Parathyroid adenoma (tissue), 2 donors: ENCODE data around the gene SPP1.

Experiments used
- H2AFZ ChIP-seq: fragments of 300-600 bp; sonication (generic); one replicate; pipeline ENCODE4 v1.7.0; 2017; ENCODE audit warnings: antibody characterized with exemption, mild to moderate bottlenecking
- H3K27ac ChIP-seq: fragments of 300-600 bp; sonication (generic); one replicate; pipeline ENCODE4 v1.7.0; 2017
- H3K27me3 ChIP-seq: fragments of 300-600 bp; sonication (generic); one replicate; pipeline ENCODE4 v1.7.0; 2017; ENCODE audit warnings: low read length; ENCODE audit not compliant: control insufficient read depth, insufficient read depth
- H3K36me3 ChIP-seq: fragments of 300-600 bp; sonication (generic); one replicate; pipeline ENCODE4 v1.7.0; 2017; ENCODE audit warnings: low read length; ENCODE audit not compliant: control insufficient read depth, insufficient read depth
- H3K4me1 ChIP-seq: fragments of 300-600 bp; sonication (generic); one replicate; pipeline ENCODE4 v1.7.0; 2017; ENCODE audit warnings: control low read depth
- H3K4me2 ChIP-seq: fragments of 300-600 bp; sonication (generic); one replicate; pipeline ENCODE4 v1.7.0; 2017; ENCODE audit warnings: low read length
- H3K4me3 ChIP-seq: fragments of 300-600 bp; sonication (generic); one replicate; pipeline ENCODE4 v1.7.0; 2017; ENCODE audit warnings: low read depth, low read length
- H3K79me2 ChIP-seq: fragments of 300-600 bp; sonication (generic); one replicate; pipeline ENCODE4 v1.7.0; 2017; ENCODE audit warnings: control low read depth
- H3K9ac ChIP-seq: fragments of 300-600 bp; sonication (generic); one replicate; pipeline ENCODE4 v1.7.0; 2017; ENCODE audit warnings: mild to moderate bottlenecking
- H3K9me3 ChIP-seq: fragments of 300-600 bp; sonication (generic); one replicate; pipeline ENCODE4 v1.7.0; 2017; ENCODE audit warnings: low read length; ENCODE audit not compliant: control insufficient read depth
- CTCF ChIP-seq: fragments of 300-600 bp; sonication (generic); IDR thresholded peaks from one replicate; pipeline ENCODE4 v1.7.0; 2017; ENCODE audit warnings: antibody characterized with exemption, mild to moderate bottlenecking
- donor health status: primary hyperparathyroidism.

SPP1 gene

DNA sequence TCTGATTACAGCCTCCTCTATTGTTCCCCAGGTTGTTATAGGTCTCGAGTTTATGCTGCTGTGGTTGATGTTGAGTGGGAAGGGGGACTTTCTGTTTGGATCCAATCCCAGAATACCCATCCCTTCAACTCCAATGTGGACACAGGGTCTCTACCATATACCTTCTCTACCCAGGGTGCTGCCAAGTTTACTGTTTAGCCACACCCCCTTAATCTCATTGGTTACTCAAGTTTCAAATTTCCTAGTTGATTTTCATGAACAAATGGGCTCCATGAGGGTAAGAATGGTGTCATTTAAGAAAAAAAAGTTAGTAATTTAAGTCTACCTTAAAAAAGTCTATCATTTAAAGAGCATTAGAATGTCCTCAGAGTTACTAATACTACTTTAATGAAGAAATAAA, 3.6 kb upstream of the SPP1 start:
- TF ChIP-seq CTCF: no peak
- H3K36me3 ChIP-seq: no peaks in the 10 kb centered on the region
- H3K4me3 ChIP-seq: no peak overlapping the region
- H3K4me1 ChIP-seq: no peaks in the 10 kb centered on the region
- no peaks in the 10 kb centered on the region for H3K79me2 ChIP-seq
- H3K9me3 ChIP-seq: no peaks in the 10 kb centered on the region
- H3K4me2 ChIP-seq: no peak overlapping the region
- no peak overlapping the region for H2AFZ ChIP-seq
- H3K27me3 ChIP-seq: no peaks in the 10 kb centered on the region
- no peak overlapping the region for H3K27ac ChIP-seq
- H3K9ac ChIP-seq: no peak overlapping the region

DNA sequence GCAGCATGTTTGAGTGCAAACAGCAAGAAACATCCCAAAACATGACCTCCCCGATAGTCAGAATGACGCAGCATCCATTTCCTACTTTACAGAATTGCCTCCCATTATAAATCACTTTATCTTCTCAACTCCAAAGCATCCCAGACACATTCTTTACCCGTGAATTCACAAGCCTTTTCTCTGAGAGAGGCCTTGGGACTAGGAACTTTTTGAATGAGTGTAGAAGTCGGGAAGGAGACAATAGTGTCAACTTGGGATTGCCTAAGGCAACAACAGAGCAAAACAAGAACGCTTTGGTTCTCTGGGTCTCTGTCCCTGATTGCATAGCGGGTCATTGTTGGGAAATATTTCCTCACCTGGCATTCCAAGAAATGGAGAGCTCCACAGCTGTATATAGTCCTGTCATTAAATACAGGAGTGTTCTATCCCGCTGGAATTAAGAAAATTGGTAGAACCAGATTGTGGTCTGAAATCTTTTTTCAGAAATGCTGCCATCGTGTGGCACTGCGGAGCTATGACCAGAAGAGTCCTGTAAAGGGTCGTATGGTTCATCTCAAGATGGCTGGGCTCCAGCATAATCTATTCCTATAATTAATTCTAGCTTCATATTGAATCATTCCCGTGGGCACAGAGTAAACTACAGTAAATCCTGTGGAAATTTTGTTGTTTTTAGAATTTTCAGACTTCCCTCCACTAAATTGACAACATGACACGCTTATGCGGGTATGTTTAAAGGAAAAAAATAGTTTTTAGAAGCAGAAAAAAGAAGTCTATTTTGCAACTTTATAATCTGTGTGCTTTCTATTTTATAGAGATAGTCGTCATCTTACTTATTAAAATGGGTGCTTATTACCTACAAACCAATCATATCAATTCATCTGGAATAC, 2.0 kb upstream of the SPP1 start:
- H3K27me3 ChIP-seq: no peaks in the 10 kb centered on the region
- H3K79me2 ChIP-seq: no peaks in the 10 kb centered on the region
- peak; percentile 53 for TF ChIP-seq CTCF
- H3K4me2 ChIP-seq: no peak overlapping the region
- H2AFZ ChIP-seq: no peak overlapping the region
- H3K9ac ChIP-seq: no peak overlapping the region
- H3K4me1 ChIP-seq: no peaks in the 10 kb centered on the region
- no peak overlapping the region for H3K27ac ChIP-seq
- H3K4me3 ChIP-seq: no peak overlapping the region
- H3K36me3 ChIP-seq: no peaks in the 10 kb centered on the region
- no peaks in the 10 kb centered on the region for H3K9me3 ChIP-seq

DNA sequence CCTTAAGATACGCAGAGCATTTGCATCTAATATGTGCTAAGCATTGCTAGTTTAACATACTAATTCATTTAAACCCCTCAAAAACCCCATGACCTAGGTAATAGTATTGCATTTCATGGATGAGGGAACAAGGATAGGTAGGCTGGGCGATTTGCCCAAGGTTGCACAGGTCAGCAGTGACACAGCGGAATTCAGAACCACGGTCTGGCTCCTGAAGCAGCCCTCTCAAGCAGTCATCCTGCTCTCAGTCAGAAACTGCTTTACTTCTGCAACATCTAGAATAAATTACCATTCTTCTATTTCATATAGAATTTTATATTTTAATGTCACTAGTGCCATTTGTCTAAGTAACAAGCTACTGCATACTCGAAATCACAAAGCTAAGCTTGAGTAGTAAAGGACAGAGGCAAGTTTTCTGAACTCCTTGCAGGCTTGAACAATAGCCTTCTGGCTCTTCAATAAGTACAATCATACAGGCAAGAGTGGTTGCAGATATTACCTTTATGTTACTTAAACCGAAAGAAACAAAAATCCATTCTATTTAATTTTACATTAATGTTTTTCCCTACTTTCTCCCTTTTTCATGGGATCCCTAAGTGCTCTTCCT, 555 bp upstream of the SPP1 start:
- Histone ChIP-seq H3K27me3 (no peaks in the 10 kb centered on the region), H3K4me3 (no peak overlapping the region), H3K9ac (no peak overlapping the region), H3K36me3 (no peaks in the 10 kb centered on the region), H3K79me2 (no peaks in the 10 kb centered on the region), H3K4me2 (no peak overlapping the region), H3K9me3 (no peaks in the 10 kb centered on the region), H2AFZ (no peak overlapping the region), H3K4me1 (no peaks in the 10 kb centered on the region), H3K27ac (no peak overlapping the region)
- no peak for TF ChIP-seq CTCF

DNA sequence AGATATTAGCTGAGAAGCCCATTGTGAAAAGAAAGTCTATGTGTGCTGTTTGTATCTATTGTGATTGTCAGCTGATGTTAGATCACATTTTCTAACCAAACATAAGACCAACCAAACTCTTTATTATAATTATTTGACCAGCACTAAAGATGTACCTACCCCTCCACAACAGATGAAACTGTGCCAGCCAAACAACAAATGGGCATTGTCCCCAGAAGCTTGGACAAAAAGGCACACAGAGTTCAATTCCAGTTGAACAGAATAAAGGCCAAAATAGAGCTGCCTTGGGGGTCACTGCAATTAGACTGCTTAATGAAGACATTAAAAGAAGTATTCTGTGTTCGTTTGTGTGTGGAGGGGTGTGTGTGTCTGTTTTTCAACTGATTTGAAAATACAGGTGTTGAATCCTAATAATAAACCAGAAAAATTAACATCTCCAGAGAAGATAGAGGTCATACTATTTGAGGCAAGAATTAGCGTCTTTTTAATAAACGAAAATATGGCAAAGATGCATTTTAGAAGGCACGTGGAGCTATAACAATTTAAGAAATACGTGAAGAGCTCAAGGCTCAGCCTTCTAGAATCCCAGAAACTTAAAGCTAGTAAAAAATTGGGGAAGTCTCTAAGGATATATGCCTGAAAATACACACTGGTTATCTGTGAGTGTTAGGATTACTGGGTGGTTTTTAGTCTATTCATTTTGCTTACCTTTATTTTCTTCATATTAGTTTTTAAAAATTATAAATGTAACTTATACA, 2.2 kb downstream of the SPP1 start:
- H3K27ac ChIP-seq: no peak overlapping the region
- no peak overlapping the region for H2AFZ ChIP-seq
- H3K4me2 ChIP-seq: no peak overlapping the region
- no peak overlapping the region for H3K9ac ChIP-seq
- no peaks in the 10 kb centered on the region for H3K27me3 ChIP-seq
- H3K79me2 ChIP-seq: no peaks in the 10 kb centered on the region
- no peaks in the 10 kb centered on the region for H3K36me3 ChIP-seq
- no peaks in the 10 kb centered on the region for H3K4me1 ChIP-seq
- H3K4me3 ChIP-seq: no peak overlapping the region
- TF ChIP-seq CTCF: no peak
- no peaks in the 10 kb centered on the region for H3K9me3 ChIP-seq
